Activated naive CD8-positive, alpha-beta T cell (primary cell): ENCODE measurements around the gene MANEA.
A peak's percentile ranks its signal among the peaks of the same experiment; 100 is the strongest.
"Not testable (repeated sequence)": the region's sequence is repeated elsewhere in the genome, so short reads cannot be mapped to it uniquely, and the experiment has no call there.

ENCODE experiments used
- H3K27ac Mint-ChIP-seq: one replicate; pipeline ENCODE4 v1.8.0; 2021; ENCODE audit warnings: mixed read lengths
- H3K27me3 Mint-ChIP-seq: one replicate; pipeline ENCODE4 v1.8.0; 2021; ENCODE audit warnings: mixed read lengths
- H3K36me3 Mint-ChIP-seq: one replicate; pipeline ENCODE4 v1.8.0; 2021; ENCODE audit warnings: mixed read lengths
- H3K4me1 Mint-ChIP-seq: one replicate; pipeline ENCODE4 v1.8.0; 2021; ENCODE audit warnings: low read depth, mixed read lengths
- H3K4me3 Mint-ChIP-seq: one replicate; pipeline ENCODE4 v1.8.0; 2021; ENCODE audit warnings: mild to moderate bottlenecking, mixed read lengths
- H3K9me3 Mint-ChIP-seq: one replicate; pipeline ENCODE4 v1.8.0; 2021; ENCODE audit warnings: low read depth, mixed read lengths

Gene MANEA, protein sequence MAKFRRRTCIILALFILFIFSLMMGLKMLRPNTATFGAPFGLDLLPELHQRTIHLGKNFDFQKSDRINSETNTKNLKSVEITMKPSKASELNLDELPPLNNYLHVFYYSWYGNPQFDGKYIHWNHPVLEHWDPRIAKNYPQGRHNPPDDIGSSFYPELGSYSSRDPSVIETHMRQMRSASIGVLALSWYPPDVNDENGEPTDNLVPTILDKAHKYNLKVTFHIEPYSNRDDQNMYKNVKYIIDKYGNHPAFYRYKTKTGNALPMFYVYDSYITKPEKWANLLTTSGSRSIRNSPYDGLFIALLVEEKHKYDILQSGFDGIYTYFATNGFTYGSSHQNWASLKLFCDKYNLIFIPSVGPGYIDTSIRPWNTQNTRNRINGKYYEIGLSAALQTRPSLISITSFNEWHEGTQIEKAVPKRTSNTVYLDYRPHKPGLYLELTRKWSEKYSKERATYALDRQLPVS

GRCh38 chr6:95577304-95578105 is at the start of gene MANEA:
TSS of gene MANEA (plus strand) at chr6:95577535. CDS start at chr6:95586440, 8,905 bp downstream.
- peaks cover 57% of the 10 kb centered on the region for H3K4me1 Mint-ChIP-seq
- H3K9me3 Mint-ChIP-seq: no peaks in the 10 kb centered on the region
- peak within 1 kb of the TSS; percentile 96 for H3K4me3 Mint-ChIP-seq
- H3K36me3 Mint-ChIP-seq: peaks cover 2% of the 10 kb centered on the region
- H3K27me3 Mint-ChIP-seq: no peaks in the 10 kb centered on the region
- peak within 1 kb of the TSS; percentile 97 for H3K27ac Mint-ChIP-seq

DNA sequence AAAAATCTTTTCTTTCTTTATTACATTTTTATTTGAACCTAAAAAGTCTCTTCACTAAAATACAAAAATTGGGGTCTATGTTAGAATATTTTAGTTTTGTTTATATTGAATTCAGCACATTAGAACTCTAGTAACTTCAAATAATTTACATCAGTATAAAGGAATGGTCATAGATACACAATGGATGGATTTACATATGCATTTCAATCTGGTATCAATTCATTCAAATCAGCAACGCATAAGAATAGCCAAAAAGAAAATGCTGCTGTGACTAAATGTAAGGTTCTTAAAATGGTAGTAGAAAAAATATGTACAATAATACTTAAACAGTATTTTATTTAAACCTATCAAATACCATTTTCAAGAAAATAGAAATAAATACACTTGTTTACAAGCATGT is 47.6 kb upstream of the MANEA start:
- peaks cover 7% of the 10 kb centered on the region for H3K27me3 Mint-ChIP-seq
- no peaks in the 10 kb centered on the region for H3K36me3 Mint-ChIP-seq
- no peaks in the 10 kb centered on the region for H3K9me3 Mint-ChIP-seq
- no peak overlapping the region for H3K27ac Mint-ChIP-seq
- no peak overlapping the region for H3K4me3 Mint-ChIP-seq
- no peaks in the 10 kb centered on the region for H3K4me1 Mint-ChIP-seq

GRCh38 chr6:95530176-95530819 is 47.0 kb upstream of the MANEA start:
- H3K4me3 Mint-ChIP-seq: no peak overlapping the region
- no peaks in the 10 kb centered on the region for H3K9me3 Mint-ChIP-seq
- H3K4me1 Mint-ChIP-seq: no peaks in the 10 kb centered on the region
- no peaks in the 10 kb centered on the region for H3K36me3 Mint-ChIP-seq
- no peak overlapping the region for H3K27ac Mint-ChIP-seq
- H3K27me3 Mint-ChIP-seq: peaks cover 7% of the 10 kb centered on the region

DNA sequence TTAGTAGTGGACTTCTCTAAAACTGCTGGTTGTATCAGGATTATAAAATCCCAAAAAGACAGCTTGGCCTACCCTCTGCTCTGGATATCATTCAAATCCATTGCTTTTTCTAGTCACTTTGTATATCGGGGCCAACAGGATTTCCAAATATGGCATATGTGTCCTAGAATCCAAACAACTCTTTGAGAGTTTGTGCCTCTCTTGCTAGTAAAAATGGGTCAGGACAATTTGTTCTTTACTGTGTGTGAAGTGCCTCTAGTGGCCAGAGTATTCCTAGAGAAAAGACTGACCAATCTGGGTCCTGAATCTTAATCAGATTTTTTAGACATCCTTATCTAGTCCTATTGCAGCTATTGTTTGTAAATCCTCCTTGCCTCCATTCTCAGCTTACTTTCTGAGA is 33.5 kb upstream of the MANEA start:
- no peak overlapping the region for H3K4me3 Mint-ChIP-seq
- no peaks in the 10 kb centered on the region for H3K36me3 Mint-ChIP-seq
- no peaks in the 10 kb centered on the region for H3K4me1 Mint-ChIP-seq
- no peaks in the 10 kb centered on the region for H3K27me3 Mint-ChIP-seq
- no peak overlapping the region for H3K27ac Mint-ChIP-seq
- no peaks in the 10 kb centered on the region for H3K9me3 Mint-ChIP-seq

DNA sequence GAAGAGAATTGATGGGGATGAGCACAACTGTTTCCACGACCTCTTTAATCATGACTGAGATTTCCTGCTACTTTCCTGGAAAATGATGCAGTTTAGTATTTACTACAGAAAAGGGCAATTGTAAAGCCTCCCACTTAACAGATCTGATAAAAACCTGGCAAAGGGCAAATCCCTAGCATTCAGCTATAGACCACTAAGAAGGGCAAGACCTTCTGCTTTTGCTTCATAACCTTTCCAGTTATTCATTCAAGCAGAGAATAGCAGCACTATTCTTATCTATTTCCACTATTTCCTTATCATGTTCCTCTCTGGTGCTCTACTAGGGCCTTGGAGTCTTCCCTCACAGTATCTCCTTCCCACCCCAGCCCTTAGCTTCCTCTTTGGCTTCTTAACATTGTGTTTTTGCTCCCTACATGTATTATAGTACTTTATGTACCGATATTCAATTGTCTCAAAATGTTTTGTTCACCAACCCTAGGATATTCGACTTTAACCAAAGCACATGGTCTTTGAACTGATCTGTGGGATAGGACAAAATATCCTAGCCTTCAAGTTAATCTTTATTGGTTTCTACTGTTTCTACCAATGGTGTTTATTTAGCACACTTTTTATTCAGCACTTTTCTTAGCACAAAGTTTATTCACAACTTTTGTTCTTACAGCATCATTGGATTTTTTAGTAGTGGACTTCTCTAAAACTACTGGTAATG is 32.7 kb upstream of the MANEA start:
- no peaks in the 10 kb centered on the region for H3K4me1 Mint-ChIP-seq
- no peak overlapping the region for H3K4me3 Mint-ChIP-seq
- no peaks in the 10 kb centered on the region for H3K36me3 Mint-ChIP-seq
- H3K9me3 Mint-ChIP-seq: no peaks in the 10 kb centered on the region
- no peaks in the 10 kb centered on the region for H3K27me3 Mint-ChIP-seq
- no peak overlapping the region for H3K27ac Mint-ChIP-seq

GRCh38 chr6:95545226-95545625 is 32.1 kb upstream of the MANEA start:
- Mint-ChIP-seq H3K4me1 (no peaks in the 10 kb centered on the region), H3K4me3 (no peak overlapping the region), H3K27me3 (no peaks in the 10 kb centered on the region), H3K9me3 (no peaks in the 10 kb centered on the region), H3K27ac (no peak overlapping the region), H3K36me3 (no peaks in the 10 kb centered on the region)

DNA sequence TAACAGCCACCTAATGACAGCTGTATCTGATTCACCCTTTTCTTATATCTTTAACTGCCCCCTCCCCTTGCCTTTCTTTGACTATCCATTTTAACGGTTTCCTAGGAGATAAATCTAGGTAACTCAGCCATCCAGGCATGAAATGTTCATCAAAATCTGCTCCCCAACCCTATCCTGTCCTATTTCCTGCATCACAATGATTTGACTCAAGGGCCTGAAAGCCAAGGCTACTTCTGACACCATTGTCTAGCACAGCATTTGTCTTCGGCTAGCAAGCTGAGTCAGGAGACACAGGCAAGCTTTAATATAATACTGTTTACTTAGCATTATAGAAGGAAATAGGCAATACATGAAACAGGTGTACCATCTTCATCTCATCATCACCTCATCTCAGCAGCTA is 31.6 kb upstream of the MANEA start:
- Mint-ChIP-seq H3K4me1 (no peaks in the 10 kb centered on the region), H3K9me3 (no peaks in the 10 kb centered on the region), H3K27me3 (no peaks in the 10 kb centered on the region), H3K36me3 (no peaks in the 10 kb centered on the region), H3K27ac (no peak overlapping the region), H3K4me3 (no peak overlapping the region)

DNA sequence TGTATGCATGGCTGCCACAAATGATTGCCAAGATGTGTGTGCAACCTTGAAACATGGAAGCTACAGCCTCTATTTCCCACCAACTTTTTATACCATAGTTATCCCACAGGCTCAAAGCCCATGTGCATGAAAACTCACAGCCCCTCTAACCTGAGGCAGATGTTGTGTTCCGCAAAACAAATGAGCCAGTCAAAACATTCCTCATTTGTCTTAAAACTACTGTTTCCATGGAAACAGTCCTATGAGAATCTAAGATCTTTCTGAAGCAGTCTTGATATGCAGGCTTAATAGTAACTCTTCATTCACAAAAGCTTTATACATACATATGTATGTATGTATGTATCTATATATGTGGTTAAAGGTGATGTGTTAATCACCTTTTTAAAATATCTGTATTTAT is 31.2 kb upstream of the MANEA start:
- Mint-ChIP-seq H3K4me3 (no peak overlapping the region), H3K27me3 (no peaks in the 10 kb centered on the region), H3K36me3 (no peaks in the 10 kb centered on the region), H3K4me1 (no peaks in the 10 kb centered on the region), H3K9me3 (no peaks in the 10 kb centered on the region), H3K27ac (no peak overlapping the region)

DNA sequence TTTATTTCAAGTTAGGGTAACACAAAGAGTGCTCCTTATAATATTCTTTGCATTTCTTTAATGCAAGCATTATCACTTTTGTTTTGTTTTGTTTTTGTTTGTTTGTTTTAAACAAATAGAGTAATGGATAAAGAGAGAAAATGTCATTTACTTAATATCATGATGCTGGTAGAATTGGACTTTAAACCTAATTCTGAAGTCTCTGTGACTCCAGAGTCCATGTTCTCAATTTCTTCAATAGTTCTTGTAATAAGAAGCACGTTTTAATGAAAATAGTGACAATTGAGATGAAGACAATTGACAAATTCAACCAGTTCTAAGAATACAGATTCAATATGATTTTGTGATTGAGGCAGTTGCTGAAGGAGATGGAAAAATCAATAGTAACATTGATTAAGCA is 30.3 kb upstream of the MANEA start:
- no peaks in the 10 kb centered on the region for H3K9me3 Mint-ChIP-seq
- H3K4me3 Mint-ChIP-seq: no peak overlapping the region
- no peaks in the 10 kb centered on the region for H3K36me3 Mint-ChIP-seq
- no peak overlapping the region for H3K27ac Mint-ChIP-seq
- no peaks in the 10 kb centered on the region for H3K4me1 Mint-ChIP-seq
- H3K27me3 Mint-ChIP-seq: peaks cover 2% of the 10 kb centered on the region

GRCh38 chr6:95548188-95548786 is 29.0 kb upstream of the MANEA start:
- no peaks in the 10 kb centered on the region for H3K4me1 Mint-ChIP-seq
- H3K36me3 Mint-ChIP-seq: no peaks in the 10 kb centered on the region
- no peak overlapping the region for H3K4me3 Mint-ChIP-seq
- no peaks in the 10 kb centered on the region for H3K9me3 Mint-ChIP-seq
- peaks cover 4% of the 10 kb centered on the region for H3K27me3 Mint-ChIP-seq
- no peak overlapping the region for H3K27ac Mint-ChIP-seq

DNA sequence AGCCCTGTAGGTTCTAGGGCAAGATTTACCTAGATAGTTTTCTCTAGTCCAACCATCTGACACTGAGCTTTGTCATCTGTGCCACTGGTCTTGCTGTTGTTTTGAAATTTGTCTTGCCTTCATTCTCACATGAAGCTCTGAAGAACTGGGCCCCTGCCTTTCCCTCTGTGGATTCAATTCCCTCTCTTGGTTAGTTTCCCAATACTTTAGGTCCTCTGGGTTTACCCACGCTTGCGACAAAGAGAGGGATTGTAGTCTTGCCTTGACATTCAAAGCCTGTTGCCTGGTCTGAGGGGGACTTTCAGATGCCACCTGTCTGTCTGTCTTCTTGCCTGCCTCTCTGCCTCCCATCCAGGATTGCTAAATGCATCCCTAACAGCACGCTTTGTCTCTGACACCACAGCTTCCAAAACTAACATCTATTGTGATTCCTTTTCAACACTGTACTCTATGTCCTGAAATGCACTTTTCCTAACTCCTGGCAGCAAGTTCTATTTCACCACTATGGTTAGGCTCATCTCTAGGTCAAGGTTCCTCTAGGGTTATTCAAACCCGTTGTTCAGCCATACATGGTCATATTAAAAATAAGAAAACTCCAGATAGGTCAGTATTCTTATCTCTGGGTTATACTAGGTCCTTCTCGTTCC is 25.5 kb upstream of the MANEA start:
- Mint-ChIP-seq H3K4me3 (no peak overlapping the region), H3K36me3 (peaks cover 13% of the 10 kb centered on the region), H3K4me1 (no peaks in the 10 kb centered on the region), H3K27ac (no peak overlapping the region), H3K27me3 (peaks cover 8% of the 10 kb centered on the region), H3K9me3 (no peaks in the 10 kb centered on the region)

DNA sequence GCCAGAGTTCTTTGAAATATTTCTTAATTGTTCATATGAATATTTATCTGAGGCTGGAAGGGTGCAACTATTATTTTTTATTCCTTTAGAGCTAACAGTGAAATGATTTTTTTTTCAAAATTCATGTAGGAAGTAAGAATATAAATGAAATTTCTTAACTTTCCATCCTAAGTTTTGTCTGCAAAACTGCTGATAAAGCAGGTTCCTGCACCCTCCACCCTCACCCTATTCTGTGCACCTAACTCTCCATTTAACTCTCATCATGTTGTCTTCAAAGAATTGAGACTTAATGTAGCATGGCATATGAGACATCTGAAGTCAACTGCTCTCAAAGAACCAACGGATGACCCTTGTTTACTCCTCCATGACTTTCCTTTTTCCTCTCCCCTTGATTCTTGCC is 23.5 kb upstream of the MANEA start:
- Mint-ChIP-seq H3K4me1 (no peaks in the 10 kb centered on the region), H3K27ac (no peak overlapping the region), H3K9me3 (no peaks in the 10 kb centered on the region), H3K36me3 (peaks cover 17% of the 10 kb centered on the region), H3K27me3 (peaks cover 8% of the 10 kb centered on the region), H3K4me3 (no peak overlapping the region)

GRCh38 chr6:95560956-95561355 is 16.4 kb upstream of the MANEA start:
- H3K9me3 Mint-ChIP-seq, H3K27me3 Mint-ChIP-seq, H3K4me3 Mint-ChIP-seq, H3K4me1 Mint-ChIP-seq, H3K27ac Mint-ChIP-seq: not testable (repeated sequence)
- peaks cover 17% of the 10 kb centered on the region for H3K36me3 Mint-ChIP-seq

GRCh38 chr6:95569560-95569959 is 7.8 kb upstream of the MANEA start:
- Mint-ChIP-seq H3K9me3 (no peaks in the 10 kb centered on the region), H3K4me3 (no peak overlapping the region), H3K27ac (no peak overlapping the region), H3K4me1 (peaks cover 22% of the 10 kb centered on the region), H3K27me3 (no peaks in the 10 kb centered on the region), H3K36me3 (no peaks in the 10 kb centered on the region)
